Gastroesophageal sphincter (tissue), 3 donors: ENCODE data around the gene SYTL3.

ENCODE experiments used
- CTCF ChIP-seq, 4 experiments: fragments of 200-600 bp in 2 of 4; fragments of 450-650 bp in 2 of 4; sonication (generic) in 1 of 4; IDR thresholded peaks; one replicate each; pipeline ENCODE4 v1.5.1; 2017 to 2019; ENCODE audit warnings: antibody characterized with exemption in 4 of 4, mild to moderate bottlenecking in 2 of 4, moderate library complexity in 2 of 4
- POLR2A ChIP-seq, 2 donors: fragments of 450-650 bp; IDR thresholded peaks; one replicate each; pipeline ENCODE4 v1.6.1; 2017; ENCODE audit warnings: antibody characterized with exemption in 2 of 2, mild to moderate bottlenecking in 2 of 2, moderate library complexity in 1 of 2

- TF ChIP-seq CTCF (IDR thresholded peaks at IDR 0.05) (no peak), POLR2A (IDR thresholded peaks at IDR 0.05) (no peak)
These were observed 132.0 kb downstream of the SYTL3 start for GRCh38 chr6:158781692-158782373.
